ENCODE results near the gene HES3.

GRCh38 chr1:6279066-6279465, 35.1 kb downstream of the HES3 start:
- no peak for TF ChIP-seq CTCF (IDR thresholded peaks at IDR 0.05)
- no peak for TF ChIP-seq POLR2A (IDR thresholded peaks at IDR 0.05)

Data from ovary (tissue), 3 donors.